NCI-H774 (cell line): ENCODE measurements around the gene GPHA2.

Experiments used
- DNase-seq: peaks from one replicate; lab custom pipeline; 2025; lab: John Stamatoyannopoulos, UW

The GPHA2 gene

GRCh38 chr11:64930340-64930739 lies 5.4 kb downstream of the GPHA2 start:
- DNase-seq, result no peak

- DNase-seq, result no peak
Measured at GRCh38 chr11:64929625-64930024, 6.1 kb downstream of the GPHA2 start.

- no peak for DNase-seq
Measured at GRCh38 chr11:64928957-64929356, 6.7 kb downstream of the GPHA2 start.

GRCh38 chr11:64926689-64927088 lies 9.0 kb downstream of the GPHA2 start:
- DNase-seq, result no peak

GRCh38 chr11:64925536-64926436 lies 9.9 kb downstream of the GPHA2 start:
- no peak for DNase-seq

GRCh38 chr11:64924910-64925284 lies 10.8 kb downstream of the GPHA2 start:
- DNase-seq, result no peak

GRCh38 chr11:64923944-64924909 lies 11.5 kb downstream of the GPHA2 start, which contains the start of gene PPP2R5B:
PPP2R5B (plus strand) TSS chr11:64924689; CDS start chr11:64925735, 1,046 bp downstream.
- peak; percentile 86 for DNase-seq

- no peak for DNase-seq
Measured at GRCh38 chr11:64923151-64923661, 12.5 kb downstream of the GPHA2 start.

- DNase-seq, result no peak
Measured at GRCh38 chr11:64921384-64921783, 14.3 kb downstream of the GPHA2 start.

- no peak for DNase-seq
Measured at GRCh38 chr11:64920124-64920523, 15.6 kb downstream of the GPHA2 start.

GRCh38 chr11:64919627-64920026 lies 16.1 kb downstream of the GPHA2 start:
- DNase-seq, result no peak

- DNase-seq, result no peak
Measured at GRCh38 chr11:64918017-64918416, 17.7 kb downstream of the GPHA2 start.

- DNase-seq, result no peak
Measured at GRCh38 chr11:64917663-64917995, 18.1 kb downstream of the GPHA2 start.

- DNase-seq, result peak; percentile 99
Measured at GRCh38 chr11:64916775-64917662, 18.7 kb downstream of the GPHA2 start, which contains the start of gene ATG2A. ATG2A (minus strand) TSS chr11:64917209; CDS start chr11:64917135, 74 bp downstream.

GRCh38 chr11:64916040-64916774 lies 19.5 kb downstream of the GPHA2 start:
- DNase-seq, result no peak

- DNase-seq, result no peak
Measured at GRCh38 chr11:64915376-64915887, 20.3 kb downstream of the GPHA2 start.

- DNase-seq, result no peak
Measured at GRCh38 chr11:64914123-64914522, 21.6 kb downstream of the GPHA2 start.

- DNase-seq, result no peak
Measured at GRCh38 chr11:64913171-64913727, 22.4 kb downstream of the GPHA2 start.

GRCh38 chr11:64911689-64912088 lies 24.0 kb downstream of the GPHA2 start:
- DNase-seq, result no peak

- no peak for DNase-seq
Measured at GRCh38 chr11:64911142-64911541, 24.6 kb downstream of the GPHA2 start.
